H1 (cell line): ENCODE measurements around the gene ATP2A3. TPM values are rescaled to one million over a fixed set of nuclear protein-coding genes. Genes with fewer than 3 reads are reported as not detected.

ENCODE experiments used
- JUN ChIP-seq: IDR thresholded peaks from 2 replicates; pipeline ENCODE4 v1.6.1; 2011; ENCODE audit warnings: low read depth, mild to moderate bottlenecking, improper control_type of control experiment, low read length
- RAD21 ChIP-seq, 2 experiments: IDR thresholded peaks in 1 of 2; conservative IDR thresholded peaks in 1 of 2; 2 replicates each; pipeline ENCODE4 v1.6.1; 2011; ENCODE audit warnings: low read depth in 2 of 2, low read length in 2 of 2, improper control_type of control experiment in 1 of 2, inconsistent platforms in 1 of 2, mild to moderate bottlenecking in 1 of 2, moderate library complexity in 1 of 2
- SIN3A ChIP-seq, 2 experiments: IDR thresholded peaks in 1 of 2; conservative IDR thresholded peaks in 1 of 2; 2 replicates each; pipeline ENCODE4 v1.6.1; 2011 to 2012; ENCODE audit warnings: low read length in 2 of 2, improper control_type of control experiment in 1 of 2, low read depth in 1 of 2, mild to moderate bottlenecking in 1 of 2
- SP1 ChIP-seq: IDR thresholded peaks from 2 replicates; pipeline ENCODE4 v1.6.1; 2011; ENCODE audit warnings: low read depth, low read length
- SUZ12 ChIP-seq: fragments of 200-600 bp; sonication (generic); IDR thresholded peaks from 2 replicates; pipeline ENCODE4 v1.6.1; 2012; ENCODE audit warnings: mild to moderate bottlenecking, inconsistent platforms, low read length, moderate library complexity, mixed read lengths
- polyA plus RNA-seq, 7 experiments: library from polyadenylated mRNA; depleted of rRNA in 3 of 7; stranded (reverse) in 5 of 7; unstranded in 2 of 7; fragments of >200 nt in 5 of 7; fragments of 200-250 nt in 2 of 7; gene quantifications; 1 replicate in 5 of 7; 2 replicates in 1 of 7; 4 replicates in 1 of 7; pipeline versions ENCODE4 v1.2.1 to v1.2.3, GENCODE V29; 2011 to 2013; ENCODE audit warnings: missing spikeins in 2 of 7, mixed read lengths in 2 of 7
- total RNA-seq: library from RNA; stranded (reverse); fragmentation: NEBNext Ultra II Directional; extraction: Animal tissue kit (Norgen Biotek cat#: 25700); gene quantifications from 2 replicates; pipeline ENCODE4 v1.2.1, GENCODE V29; 2021

The ATP2A3 gene
- total and polyA plus RNA-seq, 2 of the 8 experiments (the other 6 are each of a cell fraction or from before 2014, with no cell fraction given) = 18.4 to 32.5 TPM

- TF ChIP-seq JUN = no peak
- no peak for TF ChIP-seq SUZ12
- no peak for TF ChIP-seq RAD21 (IDR thresholded peaks at IDR 0.05 in 1 of 2, conservative IDR thresholded peaks at IDR 0.05 in 1 of 2; ENCODE audit: low read depth in 2 of 2, low read length in 2 of 2)
- TF ChIP-seq SIN3A (conservative IDR thresholded peaks at IDR 0.05 in 1 of 2, IDR thresholded peaks at IDR 0.05 in 1 of 2; ENCODE audit: low read depth in 1 of 2, low read length in 2 of 2) = no peak
- no peak for TF ChIP-seq SP1
These were observed 60.4 kb downstream of the ATP2A3 start (continued) for GRCh38 chr17:3903881-3904290.
